H9 (cell line): ENCODE data around the gene CXCL10. TPM values are rescaled to one million over a fixed set of nuclear protein-coding genes. Genes with fewer than 3 reads are reported as not detected.

Source experiments
- DNase-seq: peaks from one replicate; pipeline ENCODE4 v3.0.0-alpha.2; 2017
- H2AFZ ChIP-seq: one replicate; pipeline ENCODE4 v1.6.1; 2013; ENCODE audit warnings: mild to moderate bottlenecking, low read length, control low read depth, moderate library complexity
- H2AK5ac ChIP-seq: 2 replicates; pipeline ENCODE4 v1.6.1; 2013; ENCODE audit warnings: low read length, control low read depth, mixed read lengths; ENCODE audit not compliant: insufficient read length
- H2BK120ac ChIP-seq: one replicate; pipeline ENCODE4 v1.6.1; 2013; ENCODE audit warnings: low read depth, mild to moderate bottlenecking, low read length, control low read depth, inconsistent platforms; ENCODE audit not compliant: poor library complexity, severe bottlenecking
- H2BK12ac ChIP-seq: 2 replicates; pipeline ENCODE4 v1.6.1; 2013; ENCODE audit warnings: low read length, control low read depth, mixed read lengths, low read depth; ENCODE audit not compliant: insufficient read length
- H2BK15ac ChIP-seq: 2 replicates; pipeline ENCODE4 v1.6.1; 2013; ENCODE audit warnings: low read depth, low read length, control low read depth
- H2BK20ac ChIP-seq: one replicate; pipeline ENCODE4 v1.6.1; 2013; ENCODE audit warnings: low read depth, mild to moderate bottlenecking, low read length, control low read depth, inconsistent platforms; ENCODE audit not compliant: poor library complexity, severe bottlenecking
- H2BK5ac ChIP-seq: 2 replicates; pipeline ENCODE4 v1.6.1; 2013; ENCODE audit warnings: low read length, control low read depth, mixed read lengths; ENCODE audit not compliant: insufficient read length
- H3K14ac ChIP-seq: 2 replicates; pipeline ENCODE4 v1.6.1; 2013; ENCODE audit warnings: low read length, control low read depth; ENCODE audit not compliant: insufficient read depth
- H3K18ac ChIP-seq: 2 replicates; pipeline ENCODE4 v1.6.1; 2013; ENCODE audit warnings: low read depth, mild to moderate bottlenecking, mixed read lengths, low read length, control low read depth; ENCODE audit not compliant: insufficient read length
- H3K23ac ChIP-seq: 2 replicates; pipeline ENCODE4 v1.6.1; 2013; ENCODE audit warnings: low read length, control low read depth, mixed read lengths, low read depth; ENCODE audit not compliant: insufficient read length
- H3K23me2 ChIP-seq: 2 replicates; pipeline ENCODE4 v1.6.1; 2013; ENCODE audit warnings: low read depth, mild to moderate bottlenecking, mixed read lengths, low read length, control low read depth; ENCODE audit not compliant: insufficient read length, poor library complexity, severe bottlenecking
- H3K27ac ChIP-seq: 2 replicates; pipeline ENCODE4 v1.5.1; 2013; ENCODE audit warnings: low read length, control low read depth, mixed read lengths, low read depth; ENCODE audit not compliant: insufficient read length
- H3K27me3 ChIP-seq: 2 replicates; pipeline ENCODE4 v1.6.1; 2013; ENCODE audit warnings: low read length, control low read depth, inconsistent platforms; ENCODE audit not compliant: insufficient read depth
- H3K4ac ChIP-seq: 2 replicates; pipeline ENCODE4 v1.6.1; 2013; ENCODE audit warnings: low read depth, mild to moderate bottlenecking, control low read depth, inconsistent platforms, low read length, moderate library complexity
- H3K4me1 ChIP-seq: 2 replicates; pipeline ENCODE4 v1.6.1; 2013; ENCODE audit warnings: low read length, control low read depth, inconsistent platforms; ENCODE audit not compliant: insufficient read depth
- H3K4me2 ChIP-seq: 2 replicates; pipeline ENCODE4 v1.6.1; 2013; ENCODE audit warnings: low read length, control low read depth, mixed read lengths; ENCODE audit not compliant: insufficient read length, insufficient read depth
- H3K56ac ChIP-seq: 2 replicates; pipeline ENCODE4 v1.6.1; 2013; ENCODE audit warnings: low read depth, mild to moderate bottlenecking, mixed read lengths, low read length, control low read depth; ENCODE audit not compliant: insufficient read length
- H3K79me1 ChIP-seq: 2 replicates; pipeline ENCODE4 v1.6.1; 2013; ENCODE audit warnings: low read depth, mild to moderate bottlenecking, moderate library complexity, low read length, control low read depth, inconsistent platforms; ENCODE audit not compliant: insufficient read depth, poor library complexity, severe bottlenecking
- H3K79me2 ChIP-seq: 2 replicates; pipeline ENCODE4 v1.6.1; 2013; ENCODE audit warnings: low read length, control low read depth, inconsistent platforms; ENCODE audit not compliant: insufficient read depth
- H3K9ac ChIP-seq: 2 replicates; pipeline ENCODE4 v1.6.1; 2013; ENCODE audit warnings: low read length, control low read depth, mixed read lengths; ENCODE audit not compliant: insufficient read length; ENCODE audit errors: extremely low read depth
- H3K9me3 ChIP-seq: one replicate; pipeline ENCODE4 v1.6.1; 2013; ENCODE audit warnings: low read depth, low read length, inconsistent platforms; ENCODE audit not compliant: control insufficient read depth
- H3T11ph ChIP-seq: one replicate; pipeline ENCODE4 v1.6.1; 2013; ENCODE audit warnings: mild to moderate bottlenecking, low read length, control low read depth, inconsistent platforms
- H4K20me1 ChIP-seq: one replicate; pipeline ENCODE4 v1.6.1; 2013; ENCODE audit not compliant: control insufficient read depth, insufficient read length, insufficient read depth
- H4K5ac ChIP-seq: 2 replicates; pipeline ENCODE4 v1.6.1; 2013; ENCODE audit warnings: low read depth, mild to moderate bottlenecking, mixed read lengths, low read length, control low read depth; ENCODE audit not compliant: insufficient read length
- H4K8ac ChIP-seq: replicated peaks from 2 replicates; pipeline ENCODE4 v1.6.1; 2013; ENCODE audit warnings: low read length, control low read depth, mixed read lengths, low read depth; ENCODE audit not compliant: insufficient read length
- H4K91ac ChIP-seq: 2 replicates; pipeline ENCODE4 v1.6.1; 2013; ENCODE audit warnings: low read depth, mild to moderate bottlenecking, moderate library complexity, mixed read lengths, low read length, control low read depth; ENCODE audit not compliant: insufficient read length
- H3K27ac Mint-ChIP-seq, 3 experiments: 2 replicates in 2 of 3; 3 replicates in 1 of 3; pipeline ENCODE4 v1.8.0; 2020 to 2021; ENCODE audit warnings: mixed read lengths in 3 of 3, mild to moderate bottlenecking in 1 of 3, moderate library complexity in 1 of 3
- H3K27me3 Mint-ChIP-seq: 2 replicates; pipeline ENCODE4 v1.8.0; 2021; ENCODE audit warnings: low read depth, mild to moderate bottlenecking, moderate library complexity, mixed read lengths
- H3K36me3 Mint-ChIP-seq, 3 experiments: 2 replicates in 2 of 3; 3 replicates in 1 of 3; pipeline ENCODE4 v1.8.0; 2020 to 2021; ENCODE audit warnings: low read depth in 3 of 3, mixed read lengths in 3 of 3; ENCODE audit not compliant: insufficient read depth in 1 of 3
- H3K4me1 Mint-ChIP-seq, 2 experiments: 2 replicates each; pipeline ENCODE4 v1.8.0; 2020; ENCODE audit warnings: mixed read lengths in 2 of 2
- H3K4me3 Mint-ChIP-seq, 2 experiments: 2 replicates in 1 of 2; 3 replicates in 1 of 2; pipeline ENCODE4 v1.8.0; 2020 to 2021; ENCODE audit warnings: mild to moderate bottlenecking in 2 of 2, mixed read lengths in 2 of 2, moderate library complexity in 1 of 2
- H3K9me3 Mint-ChIP-seq, 2 experiments: 2 replicates in 1 of 2; 3 replicates in 1 of 2; pipeline ENCODE4 v1.8.0; 2020; ENCODE audit warnings: mild to moderate bottlenecking in 2 of 2, mixed read lengths in 2 of 2, moderate library complexity in 1 of 2
- CTCF ChIP-seq: fragments of 200-600 bp; sonication (generic); conservative IDR thresholded peaks from 3 replicates; pipeline ENCODE4 v1.8.0; 2021; ENCODE audit warnings: antibody characterized with exemption, mild to moderate bottlenecking
- WGBS: extraction: QIAGEN DNeasy Blood & Tissue Kit; methylation state at CpG from one replicate; pipeline ENCODE4 v1.1.7; 2013; ENCODE audit warnings: missing lambda C conversion rate, low lambda C conversion rate, mixed read lengths; ENCODE audit not compliant: insufficient read length; ENCODE audit errors: extremely low coverage; 5-methylcytosine and 5-hydroxymethylcytosine counted together
- total RNA-seq: library from RNA; stranded (reverse); gene quantifications from 2 replicates; pipeline ENCODE4 v1.2.1, GENCODE V29; 2021

Gene CXCL10
- total RNA-seq, 1 experiment from 2014 or later: not detected

DNA sequence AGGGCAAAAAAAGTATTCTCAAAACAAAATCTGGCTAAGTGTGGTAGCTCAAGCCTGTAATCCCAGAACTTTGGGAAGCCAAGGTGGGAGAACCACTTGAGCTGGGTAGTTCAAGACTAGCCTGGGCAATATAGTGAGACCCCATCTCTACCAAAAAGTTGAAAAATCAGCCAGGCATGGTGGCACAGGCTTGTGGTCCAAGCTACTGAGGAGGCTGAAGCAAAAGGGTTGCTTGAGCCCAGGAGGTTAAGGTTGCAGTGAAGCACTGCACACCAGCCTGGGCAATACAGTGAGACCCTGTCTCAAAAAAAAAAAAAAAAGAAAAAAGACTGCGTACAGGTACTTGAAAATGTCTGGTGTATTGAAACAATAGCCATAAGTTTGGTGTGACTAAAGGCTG lies 30.8 kb downstream of the CXCL10 start:
- H3K14ac ChIP-seq: no peak overlapping the region
- no peak overlapping the region for H3K9ac ChIP-seq
- no peak overlapping the region for H3K4ac ChIP-seq
- H2BK20ac ChIP-seq: no peak overlapping the region
- H3K27ac Mint-ChIP-seq: no peak overlapping the region
- H3K27me3 ChIP-seq: no peaks in the 10 kb centered on the region
- no peak overlapping the region for H4K8ac ChIP-seq
- no peak overlapping the region for H2BK5ac ChIP-seq
- H4K20me1 ChIP-seq: no peaks in the 10 kb centered on the region
- H4K91ac ChIP-seq: no peak overlapping the region
- H3K4me1 ChIP-seq: no peaks in the 10 kb centered on the region
- peaks cover 7 to 11% (median 9%) of the 10 kb centered on the region in 3 experiments for H3K36me3 Mint-ChIP-seq
- peaks cover 18% of the 10 kb centered on the region for H3K27me3 Mint-ChIP-seq
- no peak overlapping the region for H2BK12ac ChIP-seq
- no peak overlapping the region for H3T11ph ChIP-seq
- no peak overlapping the region for H4K5ac ChIP-seq
- H3K56ac ChIP-seq: no peak overlapping the region
- H3K4me2 ChIP-seq: no peak overlapping the region
- H3K4me3 Mint-ChIP-seq: no peak overlapping the region
- no peak overlapping the region for H3K18ac ChIP-seq
- no peak overlapping the region for H2AFZ ChIP-seq
- H2BK15ac ChIP-seq: no peak overlapping the region
- peaks cover 12 to 13% of the 10 kb centered on the region in 2 experiments for H3K4me1 Mint-ChIP-seq
- no peaks in the 10 kb centered on the region for H3K9me3 ChIP-seq
- no peaks in the 10 kb centered on the region; a peak in 1 of 5 replicates for H3K9me3 Mint-ChIP-seq
- H2AK5ac ChIP-seq: no peak overlapping the region
- WGBS: no CpG with 5 or more reads among the region's 1 CpG
- peaks cover 29% of the 10 kb centered on the region; the same call in 1 of the 2 replicates for H3K79me2 ChIP-seq
- peaks cover 9% of the 10 kb centered on the region for H3K23me2 ChIP-seq
- no peak overlapping the region for H3K23ac ChIP-seq
- H3K79me1 ChIP-seq: peaks cover 10% of the 10 kb centered on the region
- TF ChIP-seq CTCF: no peak
- no peak overlapping the region for H3K27ac ChIP-seq
- no peak overlapping the region for H2BK120ac ChIP-seq
- no peak for DNase-seq
